ENCODE results near the gene ASPA. TPM values are rescaled to one million over a fixed set of nuclear protein-coding genes. Genes with fewer than 3 reads are reported as not detected.
"Not testable (repeated sequence)": the region's sequence is repeated elsewhere in the genome, so short reads cannot be mapped to it uniquely, and the experiment has no call there.

The ASPA gene
- total RNA-seq = not detected

GRCh38 chr17:3475812-3476610, at the start of gene ASPA:
Gene ASPA (plus strand): TSS chr17:3475997. CDS start chr17:3476160, 163 bp downstream.
- CTCF ChIA-PET = no interaction called here
- POLR2A ChIA-PET = no interaction called here

GRCh38 chr17:3433215-3433614, 42.6 kb upstream of the ASPA start:
- CTCF ChIA-PET, POLR2A ChIA-PET: not testable (repeated sequence)

- CTCF ChIA-PET = no interaction called here
- POLR2A ChIA-PET = no interaction called here
Measured at GRCh38 chr17:3433741-3434140, 42.1 kb upstream of the ASPA start, which contains the start of gene OR1E2. Gene OR1E2 (minus strand): TSS chr17:3433841. CDS start chr17:3433841, 0 bp downstream.

- ChIA-PET CTCF (no interaction called here), POLR2A (no interaction called here)
Measured at GRCh38 chr17:3438368-3438767, 37.4 kb upstream of the ASPA start.

GRCh38 chr17:3440451-3440850, 35.3 kb upstream of the ASPA start:
- CTCF ChIA-PET = no interaction called here
- POLR2A ChIA-PET = no interaction called here

- ChIA-PET CTCF (no interaction called here), POLR2A (no interaction called here)
Measured at GRCh38 chr17:3447625-3448024, 28.2 kb upstream of the ASPA start.

GRCh38 chr17:3448059-3448665, 27.6 kb upstream of the ASPA start:
- ChIA-PET CTCF (no interaction called here), POLR2A (no interaction called here)

- CTCF ChIA-PET, POLR2A ChIA-PET: not testable (repeated sequence)
Measured at GRCh38 chr17:3466355-3466754, 9.4 kb upstream of the ASPA start.

- CTCF ChIA-PET = no interaction called here
- POLR2A ChIA-PET = no interaction called here
Measured at GRCh38 chr17:3469529-3469928, 6.3 kb upstream of the ASPA start.

- ChIA-PET POLR2A (no interaction called here), CTCF (no interaction called here)
Measured at GRCh38 chr17:3471599-3471998, 4.2 kb upstream of the ASPA start, which contains the start of gene SPATA22. Gene SPATA22 (minus strand): TSS chr17:3471819. CDS start chr17:3469325, 2,494 bp downstream.

- POLR2A ChIA-PET = no interaction called here
- CTCF ChIA-PET = no interaction called here
Measured at GRCh38 chr17:3472137-3472536, 3.7 kb upstream of the ASPA start.

- CTCF ChIA-PET = no interaction called here
- POLR2A ChIA-PET = no interaction called here
Measured at GRCh38 chr17:3474212-3474611, 1.6 kb upstream of the ASPA start.

- CTCF ChIA-PET = no interaction called here
- POLR2A ChIA-PET = no interaction called here
Measured at GRCh38 chr17:3475251-3475685, 529 bp upstream of the ASPA start.

GRCh38 chr17:3479988-3480387, 4.2 kb downstream of the ASPA start:
- ChIA-PET CTCF (no interaction called here), POLR2A (no interaction called here)

GRCh38 chr17:3482852-3483251, 7.1 kb downstream of the ASPA start:
- ChIA-PET POLR2A (no interaction called here), CTCF (no interaction called here)

- ChIA-PET CTCF (interaction anchor here (0.5 kb wide), 1 partner anchor 660 kb away, joined by 3 read pairs; no protein-coding TSS in a partner anchor), POLR2A (no interaction called here)
Measured at GRCh38 chr17:3485481-3486068, 9.8 kb downstream of the ASPA start.

- ChIA-PET POLR2A (no interaction called here), CTCF (no interaction called here)
Measured at GRCh38 chr17:3497101-3497500, 21.3 kb downstream of the ASPA start.

- ChIA-PET POLR2A (no interaction called here), CTCF (no interaction called here)
Measured at GRCh38 chr17:3501344-3501743, 25.5 kb downstream of the ASPA start.

- ChIA-PET CTCF (no interaction called here), POLR2A (no interaction called here)
Measured at GRCh38 chr17:3502466-3502865, 26.7 kb downstream of the ASPA start.

GRCh38 chr17:3503285-3503684, 27.5 kb downstream of the ASPA start:
- CTCF ChIA-PET = no interaction called here

GRCh38 chr17:3505008-3505407, 29.2 kb downstream of the ASPA start:
- POLR2A ChIA-PET = no interaction called here
- CTCF ChIA-PET = no interaction called here

More at GRCh38 chr17:3503285-3503684, 27.5 kb downstream of the ASPA start:
- POLR2A ChIA-PET = no interaction called here

Data from activated CD8-positive, alpha-beta memory T cell treated with anti-CD3 and anti-CD28 coated beads for 36 hours (primary cell).